HG02943 (cell line): ENCODE results near the gene ELOVL5.
"Not testable (repeated sequence)": the region's sequence is repeated elsewhere in the genome, so short reads cannot be mapped to it uniquely, and the experiment has no call there.

Experiments used
- ATAC-seq: cut with Tn5 transposase; IDR thresholded peaks from one replicate; pipeline ENCODE4 v1.9.1; 2021; ENCODE audit warnings: mild to moderate bottlenecking, low read depth, moderate library complexity; ENCODE audit not compliant: unreplicated experiment

The ELOVL5 gene

DNA sequence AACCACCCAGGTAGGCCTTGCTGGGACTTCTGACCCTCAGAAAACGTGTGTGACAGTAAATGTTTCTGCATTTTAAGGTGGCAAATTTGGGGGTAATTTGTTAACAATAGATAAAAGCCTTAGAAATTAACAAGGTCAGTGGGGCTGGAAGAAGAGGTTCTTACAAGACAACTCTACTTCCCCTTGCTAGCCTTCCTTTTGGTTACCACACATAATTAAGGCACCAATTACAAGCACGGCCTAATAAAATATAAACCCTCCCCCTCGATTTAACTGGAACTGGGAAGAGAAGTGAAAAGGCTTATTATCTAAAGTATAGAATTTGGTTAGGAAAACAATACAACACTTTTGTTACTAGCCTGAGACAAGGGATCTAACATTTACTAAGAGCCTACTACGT, 38.8 kb downstream of the ELOVL5 start:
- peak; percentile 8 for ATAC-seq

DNA sequence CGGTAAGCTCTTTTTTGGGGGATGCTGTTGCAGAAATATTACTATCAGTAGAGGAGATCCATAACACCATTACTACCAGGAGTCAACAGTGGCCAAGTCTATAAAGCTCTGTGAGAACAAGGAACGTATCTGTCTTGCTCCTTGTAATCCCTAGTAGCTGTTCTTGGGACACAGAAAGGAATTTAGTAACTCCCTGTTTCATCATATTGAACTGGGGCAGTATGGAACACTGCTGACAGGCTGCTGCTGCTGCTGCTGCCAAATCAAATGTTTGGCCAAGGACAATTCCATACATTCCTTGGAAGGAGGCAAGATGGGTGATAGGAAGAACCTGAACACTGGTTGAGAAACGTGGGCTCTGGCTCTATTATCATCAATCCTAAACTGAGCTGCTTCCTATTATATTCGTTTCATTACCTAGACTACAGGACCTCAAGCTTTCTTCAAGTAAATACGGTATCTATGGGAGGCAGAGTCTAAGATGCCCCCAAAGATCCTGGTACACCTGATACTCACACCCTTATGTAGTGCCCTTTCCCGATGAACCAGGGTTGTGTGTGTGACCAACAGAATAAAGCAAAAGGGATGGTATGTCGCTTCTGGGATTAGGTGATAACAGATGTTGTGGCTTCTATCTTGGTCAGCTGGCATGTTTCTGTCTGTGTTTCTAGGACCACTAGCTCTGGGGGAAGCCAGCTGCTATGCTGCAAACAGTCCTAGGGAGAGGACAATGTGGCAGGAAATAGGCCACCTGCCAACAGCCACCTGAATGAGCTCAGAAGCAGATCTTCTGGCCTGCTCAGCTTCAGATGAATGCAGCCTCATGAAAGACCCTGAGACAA, 39.5 kb downstream of the ELOVL5 start:
- ATAC-seq, result peak; percentile 80

DNA sequence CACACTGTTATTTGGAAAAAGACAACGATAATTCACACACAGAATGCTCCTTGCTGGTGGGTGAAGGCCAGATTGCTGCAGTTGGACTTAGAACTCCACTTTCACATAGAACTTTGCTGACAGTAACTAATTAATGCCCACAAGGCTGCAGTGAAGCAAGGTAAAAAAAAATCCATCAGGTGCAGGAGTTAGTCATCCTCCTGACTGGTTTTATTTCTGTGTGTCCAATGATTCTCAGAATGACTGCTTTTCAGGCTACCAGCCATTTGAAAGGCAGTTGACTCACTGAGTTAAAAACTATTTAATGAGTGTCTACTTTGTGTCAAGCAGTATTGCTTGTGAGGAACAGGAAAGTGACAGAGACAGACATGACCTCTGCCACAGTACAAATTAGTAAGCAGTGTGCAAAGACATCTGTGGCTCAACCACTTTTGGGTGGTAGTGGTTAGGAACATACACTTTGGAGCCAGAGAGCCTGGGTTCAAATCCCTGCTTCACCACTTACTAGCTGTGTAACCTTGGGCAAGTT, 41.9 kb downstream of the ELOVL5 start:
- no peak for ATAC-seq

GRCh38 chr6:53306217-53306616, 42.5 kb downstream of the ELOVL5 start:
- ATAC-seq, result not testable (repeated sequence)

DNA sequence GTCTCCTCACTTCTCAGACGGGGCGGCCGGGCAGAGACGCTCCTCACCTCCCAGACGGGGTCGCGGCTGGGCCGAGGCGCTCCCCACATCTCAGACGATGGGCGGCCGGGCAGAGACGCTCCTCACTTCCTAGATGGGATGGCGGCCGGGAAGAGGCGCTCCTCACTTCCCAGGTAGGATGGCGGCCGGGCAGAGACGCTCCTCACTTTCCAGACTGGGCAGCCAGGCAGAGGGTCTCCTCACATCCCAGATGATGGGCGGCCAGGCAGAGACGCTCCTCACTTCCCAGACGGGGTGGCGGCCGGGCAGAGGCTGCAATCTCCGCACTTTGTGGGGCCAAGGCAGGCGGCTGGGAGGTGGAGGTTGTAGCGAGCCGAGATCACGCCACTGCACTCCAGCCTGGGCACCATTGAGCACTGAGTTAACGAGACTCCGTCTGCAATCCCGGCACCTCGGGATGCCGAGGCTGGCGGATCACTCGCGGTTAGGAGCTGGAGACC, 43.2 kb downstream of the ELOVL5 start:
- ATAC-seq, result not testable (repeated sequence)

DNA sequence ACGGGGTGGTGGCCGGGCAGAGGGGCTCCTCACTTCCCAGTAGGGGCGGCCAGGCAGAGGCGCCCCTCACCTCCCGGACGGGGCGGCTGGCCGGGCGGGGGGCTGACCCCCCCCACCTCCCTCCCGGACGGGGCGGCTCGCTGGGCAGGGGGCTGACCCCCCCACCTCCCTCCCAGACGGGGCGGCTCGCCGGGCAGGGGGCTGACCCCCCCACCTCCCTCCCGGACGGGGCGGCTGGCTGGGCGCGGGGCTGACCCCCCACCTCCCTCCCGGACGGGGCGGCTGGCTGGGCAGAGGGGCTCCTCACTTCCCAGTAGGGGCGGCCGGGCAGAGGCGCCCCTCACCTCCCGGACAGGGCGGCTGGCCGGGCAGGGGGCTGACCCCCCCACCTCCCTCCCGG, 43.8 kb downstream of the ELOVL5 start:
- ATAC-seq, result not testable (repeated sequence)

DNA sequence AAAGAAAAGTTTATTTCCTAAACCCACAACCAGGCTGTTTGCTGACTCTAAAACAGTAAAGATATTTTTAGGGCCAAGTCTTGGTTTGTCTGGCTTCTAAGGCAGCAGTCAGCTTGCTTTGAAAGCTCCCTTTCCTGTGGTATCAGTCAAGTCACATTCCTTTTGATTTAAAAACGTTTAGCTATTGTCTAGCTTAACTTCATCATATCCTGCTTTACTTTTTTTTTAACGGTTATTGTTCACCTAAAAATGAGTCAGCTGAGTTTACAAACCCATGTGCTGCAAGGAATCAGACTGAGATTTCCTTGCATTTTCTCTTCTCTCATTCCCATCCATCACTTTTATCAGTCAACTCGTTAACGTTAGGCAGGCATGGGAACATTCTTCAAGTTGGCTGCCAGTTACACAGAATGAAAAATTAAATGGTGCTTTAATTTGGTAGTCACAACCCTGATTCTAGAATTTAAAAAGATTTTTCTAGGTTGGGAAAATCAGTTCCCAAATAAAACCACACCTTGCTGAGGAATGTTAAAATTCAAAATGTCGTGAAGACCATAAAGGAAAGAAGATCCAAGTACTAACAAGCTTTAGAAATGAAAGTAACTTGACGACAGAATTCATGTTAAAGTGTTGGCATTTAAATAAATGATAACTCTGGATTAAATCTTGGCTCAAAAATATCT, 45.9 kb downstream of the ELOVL5 start:
- no peak for ATAC-seq

- no peak for ATAC-seq
Observed at GRCh38 chr6:53301801-53302537, 46.8 kb downstream of the ELOVL5 start.

DNA sequence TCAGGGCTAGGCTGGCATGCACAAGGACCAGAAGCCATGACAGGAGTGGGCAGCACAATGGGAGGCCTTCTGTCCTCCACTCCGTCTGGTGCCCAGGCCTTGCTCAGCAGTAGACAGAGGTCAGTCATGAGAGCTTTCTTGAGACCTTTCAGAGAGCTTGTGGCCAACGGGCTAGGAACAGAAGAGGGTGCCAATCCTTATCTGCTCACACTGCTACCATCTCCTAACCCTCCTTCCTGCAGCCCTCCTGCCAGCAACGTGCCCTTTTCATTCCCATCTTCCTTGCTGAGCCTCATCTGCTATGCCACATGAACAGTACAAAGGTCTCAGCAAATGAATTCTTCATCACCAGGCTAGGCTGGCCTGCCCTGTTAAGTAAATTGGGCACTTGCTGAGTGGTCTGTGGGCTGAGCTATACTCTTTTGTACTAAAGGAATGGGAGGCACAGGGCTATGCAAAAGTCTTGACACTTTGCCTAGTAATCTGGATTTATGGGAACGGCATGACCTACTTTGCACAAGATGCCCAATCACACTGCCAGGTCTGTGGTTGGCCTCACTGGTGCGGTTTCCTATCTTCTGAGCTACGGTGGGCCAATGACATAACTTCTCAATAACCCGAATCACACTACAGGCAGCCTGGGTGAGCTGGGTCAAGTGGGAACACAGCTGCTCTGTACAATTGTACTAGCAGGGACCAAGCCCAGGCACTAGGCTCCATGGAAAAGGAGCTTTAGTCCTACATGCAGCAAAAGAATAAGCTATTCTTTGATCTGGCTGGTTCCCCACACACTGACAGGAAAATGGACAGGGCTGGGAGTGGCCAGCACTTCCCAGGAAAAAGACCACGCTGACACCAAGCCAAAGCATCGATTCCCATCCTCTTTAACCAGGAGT, 47.8 kb downstream of the ELOVL5 start:
- no peak for ATAC-seq

- ATAC-seq, result no peak
Observed at GRCh38 chr6:53299331-53300005, 49.3 kb downstream of the ELOVL5 start.

DNA sequence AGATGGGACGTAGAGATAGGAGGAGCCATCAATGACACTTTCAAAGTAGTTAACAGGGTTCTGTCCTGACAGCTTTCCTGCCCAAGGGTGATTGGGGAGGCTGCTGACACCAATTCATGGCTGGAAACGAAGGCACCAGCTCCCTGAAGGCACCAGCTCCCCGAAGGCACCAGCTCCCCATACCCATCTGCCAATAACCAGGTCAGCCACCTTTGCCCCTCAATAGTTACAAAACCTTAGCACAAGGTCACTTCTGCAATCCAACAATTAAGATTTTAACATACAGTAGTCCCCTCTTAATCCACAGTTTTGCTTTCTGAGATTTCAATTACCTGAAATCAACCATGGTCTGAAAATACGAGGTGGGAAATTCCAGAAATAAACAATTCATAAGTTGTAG, 51.7 kb downstream of the ELOVL5 start:
- no peak for ATAC-seq

DNA sequence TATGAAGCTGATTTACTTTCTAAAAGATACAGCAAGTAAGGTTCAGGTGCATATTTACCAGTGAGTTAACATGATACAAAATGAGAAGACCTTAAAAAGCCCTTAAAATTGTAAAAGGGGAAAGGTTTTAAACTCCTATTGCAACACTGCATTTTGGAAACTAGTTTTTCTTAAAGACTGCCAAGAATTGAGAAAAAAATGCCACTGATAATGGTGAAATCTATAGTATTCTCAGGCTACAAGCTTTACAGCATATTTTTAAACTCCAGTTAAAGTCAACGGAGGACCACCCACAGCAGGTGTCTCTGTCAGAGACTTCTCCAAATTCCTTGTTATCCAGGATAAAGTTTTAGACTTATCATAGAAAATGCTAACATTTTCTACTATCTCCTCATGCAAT, 53.6 kb downstream of the ELOVL5 start:
- ATAC-seq, result no peak

DNA sequence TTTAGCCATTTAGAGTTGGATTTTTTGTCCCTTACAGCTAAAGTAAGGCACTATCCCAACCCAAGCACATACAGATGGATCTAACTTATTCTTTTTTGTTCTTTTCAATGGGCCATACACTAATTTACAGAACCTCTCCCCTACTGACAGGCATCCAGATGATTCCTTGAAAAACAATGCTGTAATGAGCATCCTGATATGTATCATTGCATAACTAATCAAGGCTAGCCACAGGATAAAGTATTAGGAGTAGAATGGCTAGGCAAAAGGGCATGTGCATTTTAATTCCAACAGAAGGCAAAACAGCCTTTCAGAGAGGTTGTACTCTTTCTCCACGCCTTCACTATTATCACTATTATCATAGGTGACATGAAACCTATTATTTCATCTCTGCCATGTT, 54.1 kb downstream of the ELOVL5 start:
- ATAC-seq, result no peak

- ATAC-seq, result no peak
Observed at GRCh38 chr6:53294095-53294494, 54.7 kb downstream of the ELOVL5 start.

DNA sequence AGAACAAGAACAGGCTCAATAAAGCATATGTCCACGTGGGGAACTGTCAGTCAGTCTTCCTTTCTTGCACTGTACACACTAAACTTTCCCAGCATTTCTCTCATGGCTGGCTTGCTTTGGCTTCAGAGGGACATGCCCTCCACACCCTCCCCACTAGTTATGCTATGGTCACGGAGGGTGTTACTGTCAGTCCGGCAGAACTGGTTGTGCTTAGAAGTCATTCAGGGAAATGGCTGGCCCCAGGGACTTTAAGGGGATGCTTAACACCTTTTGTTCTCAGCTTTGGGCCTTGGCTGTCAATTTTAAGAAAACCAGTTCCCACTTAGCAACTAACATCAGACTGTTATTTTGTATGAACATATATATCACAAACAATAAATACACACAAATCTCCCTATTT, 55.1 kb downstream of the ELOVL5 start:
- no peak for ATAC-seq

DNA sequence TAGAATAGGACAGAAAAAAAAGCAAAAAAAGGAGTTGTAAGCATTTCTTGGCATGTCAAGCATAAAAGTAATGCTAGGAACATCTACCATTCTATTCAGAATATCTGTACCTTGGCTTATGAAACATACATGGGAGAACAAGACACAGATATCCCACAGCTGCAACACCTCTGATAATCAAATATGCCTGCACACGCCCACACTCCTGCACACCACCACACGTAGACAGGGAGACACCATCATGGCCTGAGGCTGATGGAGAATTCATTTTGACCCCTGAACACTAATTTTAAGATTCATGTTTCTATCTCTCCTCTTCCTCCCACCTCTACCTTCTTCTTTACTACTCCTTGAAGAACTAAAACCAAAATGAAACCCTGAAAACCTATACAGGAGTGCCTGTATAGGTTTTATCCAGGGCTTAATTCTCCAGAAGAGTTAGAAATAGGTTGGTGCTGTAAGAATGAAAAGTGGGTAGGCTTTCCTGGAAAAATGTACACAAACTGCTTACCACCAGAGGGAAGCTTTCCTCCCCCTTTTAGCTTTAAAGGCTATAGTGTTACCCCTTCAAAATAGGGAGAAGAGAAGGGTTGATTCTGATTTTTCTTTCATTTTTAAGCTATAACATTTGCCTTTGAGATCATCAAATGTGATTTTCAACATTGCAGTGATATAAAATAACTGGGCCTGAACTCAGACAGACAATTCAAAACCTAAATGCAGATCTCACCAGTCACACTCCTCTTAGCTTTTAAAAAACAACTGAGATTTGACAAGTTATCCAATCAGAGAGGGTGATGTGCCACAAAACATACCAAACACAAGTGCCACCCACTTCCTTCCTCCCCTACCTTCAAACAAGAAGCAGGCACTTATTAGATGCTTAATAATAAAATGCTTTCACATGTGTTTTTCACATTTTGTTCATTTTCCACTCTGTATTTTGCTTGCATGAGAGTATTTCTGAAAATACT, 57.9 kb downstream of the ELOVL5 start:
- no peak for ATAC-seq

GRCh38 chr6:53287336-53288225, 61.2 kb downstream of the ELOVL5 start:
- no peak for ATAC-seq
